SK-N-SH treated with all-trans-retinoic acid at 6 μM for 48 hours (cell line): Measurements from ENCODE around the gene CD47.

ENCODE experiments used
- ATAC-seq: fragments of 200-7000 bp; cut with Tn5 transposase; 3 replicates; pipeline ENCODE4 v1.9.1; 2020; ENCODE audit warnings: mild to moderate bottlenecking, moderate library complexity
- ARNTL ChIP-seq: fragments of 450-650 bp; formaldehyde crosslinking; IDR thresholded peaks from 2 replicates; pipeline ENCODE4 v1.5.0; 2020; ENCODE audit warnings: low read depth, mild to moderate bottlenecking, moderate library complexity, borderline replicate concordance
- BACH2 ChIP-seq: fragments of 250-450 bp; sonication (Bioruptor Pico); IDR thresholded peaks from 2 replicates; pipeline ENCODE4 v1.9.0; 2021; ENCODE audit warnings: mild to moderate bottlenecking, borderline replicate concordance
- CSDC2 ChIP-seq: fragments of 250-450 bp; sonication (Bioruptor Pico); IDR thresholded peaks from 2 replicates; pipeline ENCODE4 v1.5.0; 2020; ENCODE audit warnings: mild to moderate bottlenecking, moderate library complexity
- ESRRG ChIP-seq: fragments of 250-450 bp; sonication (Bioruptor Pico); IDR thresholded peaks from 2 replicates; pipeline ENCODE4 v1.6.1; 2021; ENCODE audit warnings: mild to moderate bottlenecking
- GLIS3 ChIP-seq: fragments of 250-450 bp; sonication (Bioruptor Pico); IDR thresholded peaks from 2 replicates; pipeline ENCODE4 v1.5.0; 2020; ENCODE audit warnings: mild to moderate bottlenecking, moderate library complexity
- ISL1 ChIP-seq: fragments of 250-450 bp; sonication (Bioruptor Pico); IDR thresholded peaks from 2 replicates; pipeline ENCODE4 v2.1.2; 2022; ENCODE audit warnings: mild to moderate bottlenecking, moderate library complexity
- OSR1 ChIP-seq: fragments of 250-450 bp; sonication (Bioruptor Pico); IDR thresholded peaks from 2 replicates; pipeline ENCODE4 v1.8.0; 2022; ENCODE audit warnings: moderate library complexity, mild to moderate bottlenecking, inconsistent platforms
- RARB ChIP-seq: fragments of 250-450 bp; sonication (Bioruptor Pico); IDR thresholded peaks from 2 replicates; pipeline ENCODE4 v1.8.0; 2021; ENCODE audit warnings: mild to moderate bottlenecking, moderate library complexity
- TCF4 ChIP-seq: fragments of 250-450 bp; sonication (Bioruptor Pico); IDR thresholded peaks from 2 replicates; pipeline ENCODE4 v1.8.0; 2021; ENCODE audit warnings: mild to moderate bottlenecking, moderate library complexity, borderline replicate concordance
- TOX ChIP-seq: fragments of 250-450 bp; sonication (Bioruptor Pico); IDR thresholded peaks from 2 replicates; pipeline ENCODE4 v1.8.0; 2021; ENCODE audit warnings: mild to moderate bottlenecking, moderate library complexity, borderline replicate concordance
- ZC3H10 ChIP-seq: fragments of 250-450 bp; sonication (Bioruptor Pico); IDR thresholded peaks from 2 replicates; pipeline ENCODE4 v1.5.1; 2021; ENCODE audit warnings: mild to moderate bottlenecking, moderate library complexity
- ZFP3 ChIP-seq: fragments of 250-450 bp; sonication (Bioruptor Pico); IDR thresholded peaks from 2 replicates; pipeline ENCODE4 v1.5.0; 2020; ENCODE audit warnings: mild to moderate bottlenecking, moderate library complexity
- ZFP30 ChIP-seq: fragments of 450-650 bp; formaldehyde crosslinking; IDR thresholded peaks from 2 replicates; pipeline ENCODE4 v1.5.0; 2022; ENCODE audit warnings: mild to moderate bottlenecking, moderate library complexity
- ZNF565 ChIP-seq: fragments of 450-650 bp; formaldehyde crosslinking; conservative IDR thresholded peaks from 2 replicates; pipeline ENCODE4 v1.5.0; 2020; ENCODE audit warnings: low read depth, mild to moderate bottlenecking, moderate library complexity
- ZNF70 ChIP-seq: fragments of 450-650 bp; formaldehyde crosslinking; IDR thresholded peaks from 2 replicates; pipeline ENCODE4 v1.5.0; 2020; ENCODE audit warnings: mild to moderate bottlenecking, moderate library complexity
- ZNF8 ChIP-seq: fragments of 450-650 bp; formaldehyde crosslinking; IDR thresholded peaks from 2 replicates; pipeline ENCODE4 v1.5.0; 2020; ENCODE audit warnings: mild to moderate bottlenecking, moderate library complexity
- TF ChIP-seq, protein P1 (sequence below): fragments of 250-450 bp; sonication (Bioruptor Pico); IDR thresholded peaks from 2 replicates; pipeline ENCODE4 v1.8.0; 2021; ENCODE audit warnings: low read depth, mild to moderate bottlenecking, moderate library complexity, borderline replicate concordance
- TF ChIP-seq, protein P2 (sequence below): fragments of 250-450 bp; sonication (Bioruptor Pico); IDR thresholded peaks from 2 replicates; pipeline ENCODE4 v1.8.0; 2020; ENCODE audit warnings: mild to moderate bottlenecking, moderate library complexity, borderline replicate concordance
- TF ChIP-seq, protein P3 (sequence below): fragments of 250-450 bp; sonication (Bioruptor Pico); IDR thresholded peaks from 2 replicates; pipeline ENCODE4 v1.5.0; 2020; ENCODE audit warnings: mild to moderate bottlenecking, moderate library complexity
- TF ChIP-seq, protein P4 (sequence below): fragments of 250-450 bp; sonication (Bioruptor Pico); IDR thresholded peaks from 2 replicates; pipeline ENCODE4 v1.5.1; 2021; ENCODE audit warnings: mild to moderate bottlenecking, moderate library complexity

Gene CD47

DNA sequence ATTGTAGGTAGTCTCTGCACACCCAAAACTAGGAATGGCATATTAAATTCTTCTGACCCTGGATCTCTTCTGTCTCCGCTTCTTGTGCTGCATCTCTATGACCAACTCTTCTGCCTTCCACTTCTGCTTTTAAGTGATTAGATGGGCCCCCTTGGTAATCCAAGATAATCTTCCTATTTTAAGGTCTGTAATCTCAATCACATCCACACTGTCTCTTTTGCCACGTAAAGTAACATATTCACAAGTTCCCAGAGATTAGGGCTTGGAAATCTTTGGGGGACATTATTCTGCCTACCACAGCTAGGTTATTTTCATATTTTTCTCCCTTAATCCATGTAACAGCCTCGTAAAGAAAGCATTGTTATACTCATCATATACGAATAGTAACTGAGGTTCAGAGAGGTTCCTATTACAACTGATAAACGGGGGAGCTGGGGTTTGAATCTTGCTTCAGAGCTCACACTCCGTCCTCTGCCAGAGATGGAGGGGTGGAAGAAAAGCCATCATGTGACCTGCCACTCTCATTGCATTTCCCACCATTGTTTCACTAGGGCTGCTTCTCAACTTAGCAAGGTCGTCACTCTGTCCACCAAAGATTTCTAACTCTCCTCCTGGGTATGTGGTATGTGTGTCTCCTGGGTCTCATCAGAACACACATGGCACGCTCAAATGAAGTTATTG lies 6.6 kb upstream of the CD47 start:
- TF ChIP-seq, protein P1, sequence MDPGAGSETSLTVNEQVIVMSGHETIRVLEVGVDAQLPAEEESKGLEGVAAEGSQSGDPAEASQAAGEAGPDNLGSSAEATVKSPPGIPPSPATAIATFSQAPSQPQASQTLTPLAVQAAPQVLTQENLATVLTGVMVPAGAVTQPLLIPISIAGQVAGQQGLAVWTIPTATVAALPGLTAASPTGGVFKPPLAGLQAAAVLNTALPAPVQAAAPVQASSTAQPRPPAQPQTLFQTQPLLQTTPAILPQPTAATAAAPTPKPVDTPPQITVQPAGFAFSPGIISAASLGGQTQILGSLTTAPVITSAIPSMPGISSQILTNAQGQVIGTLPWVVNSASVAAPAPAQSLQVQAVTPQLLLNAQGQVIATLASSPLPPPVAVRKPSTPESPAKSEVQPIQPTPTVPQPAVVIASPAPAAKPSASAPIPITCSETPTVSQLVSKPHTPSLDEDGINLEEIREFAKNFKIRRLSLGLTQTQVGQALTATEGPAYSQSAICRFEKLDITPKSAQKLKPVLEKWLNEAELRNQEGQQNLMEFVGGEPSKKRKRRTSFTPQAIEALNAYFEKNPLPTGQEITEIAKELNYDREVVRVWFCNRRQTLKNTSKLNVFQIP (CRISPR knock-in tag) = no peak
- TF ChIP-seq ZC3H10 (CRISPR knock-in tag) = no peak
- TF ChIP-seq, protein P2, sequence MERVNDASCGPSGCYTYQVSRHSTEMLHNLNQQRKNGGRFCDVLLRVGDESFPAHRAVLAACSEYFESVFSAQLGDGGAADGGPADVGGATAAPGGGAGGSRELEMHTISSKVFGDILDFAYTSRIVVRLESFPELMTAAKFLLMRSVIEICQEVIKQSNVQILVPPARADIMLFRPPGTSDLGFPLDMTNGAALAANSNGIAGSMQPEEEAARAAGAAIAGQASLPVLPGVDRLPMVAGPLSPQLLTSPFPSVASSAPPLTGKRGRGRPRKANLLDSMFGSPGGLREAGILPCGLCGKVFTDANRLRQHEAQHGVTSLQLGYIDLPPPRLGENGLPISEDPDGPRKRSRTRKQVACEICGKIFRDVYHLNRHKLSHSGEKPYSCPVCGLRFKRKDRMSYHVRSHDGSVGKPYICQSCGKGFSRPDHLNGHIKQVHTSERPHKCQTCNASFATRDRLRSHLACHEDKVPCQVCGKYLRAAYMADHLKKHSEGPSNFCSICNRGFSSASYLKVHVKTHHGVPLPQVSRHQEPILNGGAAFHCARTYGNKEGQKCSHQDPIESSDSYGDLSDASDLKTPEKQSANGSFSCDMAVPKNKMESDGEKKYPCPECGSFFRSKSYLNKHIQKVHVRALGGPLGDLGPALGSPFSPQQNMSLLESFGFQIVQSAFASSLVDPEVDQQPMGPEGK (CRISPR knock-in tag) = no peak
- no peak for TF ChIP-seq ZNF70
- TF ChIP-seq RARB (CRISPR knock-in tag) = no peak
- TF ChIP-seq, protein P3, sequence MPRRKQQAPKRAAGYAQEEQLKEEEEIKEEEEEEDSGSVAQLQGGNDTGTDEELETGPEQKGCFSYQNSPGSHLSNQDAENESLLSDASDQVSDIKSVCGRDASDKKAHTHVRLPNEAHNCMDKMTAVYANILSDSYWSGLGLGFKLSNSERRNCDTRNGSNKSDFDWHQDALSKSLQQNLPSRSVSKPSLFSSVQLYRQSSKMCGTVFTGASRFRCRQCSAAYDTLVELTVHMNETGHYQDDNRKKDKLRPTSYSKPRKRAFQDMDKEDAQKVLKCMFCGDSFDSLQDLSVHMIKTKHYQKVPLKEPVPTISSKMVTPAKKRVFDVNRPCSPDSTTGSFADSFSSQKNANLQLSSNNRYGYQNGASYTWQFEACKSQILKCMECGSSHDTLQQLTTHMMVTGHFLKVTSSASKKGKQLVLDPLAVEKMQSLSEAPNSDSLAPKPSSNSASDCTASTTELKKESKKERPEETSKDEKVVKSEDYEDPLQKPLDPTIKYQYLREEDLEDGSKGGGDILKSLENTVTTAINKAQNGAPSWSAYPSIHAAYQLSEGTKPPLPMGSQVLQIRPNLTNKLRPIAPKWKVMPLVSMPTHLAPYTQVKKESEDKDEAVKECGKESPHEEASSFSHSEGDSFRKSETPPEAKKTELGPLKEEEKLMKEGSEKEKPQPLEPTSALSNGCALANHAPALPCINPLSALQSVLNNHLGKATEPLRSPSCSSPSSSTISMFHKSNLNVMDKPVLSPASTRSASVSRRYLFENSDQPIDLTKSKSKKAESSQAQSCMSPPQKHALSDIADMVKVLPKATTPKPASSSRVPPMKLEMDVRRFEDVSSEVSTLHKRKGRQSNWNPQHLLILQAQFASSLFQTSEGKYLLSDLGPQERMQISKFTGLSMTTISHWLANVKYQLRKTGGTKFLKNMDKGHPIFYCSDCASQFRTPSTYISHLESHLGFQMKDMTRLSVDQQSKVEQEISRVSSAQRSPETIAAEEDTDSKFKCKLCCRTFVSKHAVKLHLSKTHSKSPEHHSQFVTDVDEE = no peak
- TF ChIP-seq GLIS3 (CRISPR knock-in tag) = no peak
- TF ChIP-seq ZFP30 (CRISPR knock-in tag) = no peak
- TF ChIP-seq, protein P4, sequence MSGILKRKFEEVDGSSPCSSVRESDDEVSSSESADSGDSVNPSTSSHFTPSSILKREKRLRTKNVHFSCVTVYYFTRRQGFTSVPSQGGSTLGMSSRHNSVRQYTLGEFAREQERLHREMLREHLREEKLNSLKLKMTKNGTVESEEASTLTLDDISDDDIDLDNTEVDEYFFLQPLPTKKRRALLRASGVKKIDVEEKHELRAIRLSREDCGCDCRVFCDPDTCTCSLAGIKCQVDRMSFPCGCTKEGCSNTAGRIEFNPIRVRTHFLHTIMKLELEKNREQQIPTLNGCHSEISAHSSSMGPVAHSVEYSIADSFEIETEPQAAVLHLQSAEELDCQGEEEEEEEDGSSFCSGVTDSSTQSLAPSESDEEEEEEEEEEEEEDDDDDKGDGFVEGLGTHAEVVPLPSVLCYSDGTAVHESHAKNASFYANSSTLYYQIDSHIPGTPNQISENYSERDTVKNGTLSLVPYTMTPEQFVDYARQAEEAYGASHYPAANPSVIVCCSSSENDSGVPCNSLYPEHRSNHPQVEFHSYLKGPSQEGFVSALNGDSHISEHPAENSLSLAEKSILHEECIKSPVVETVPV (CRISPR knock-in tag) = no peak
- no peak for TF ChIP-seq ZFP3 (CRISPR knock-in tag)
- TF ChIP-seq CSDC2 (CRISPR knock-in tag) = no peak
- TF ChIP-seq ARNTL (CRISPR knock-in tag) = no peak
- no peak for TF ChIP-seq TCF4 (CRISPR knock-in tag)
- no peak for TF ChIP-seq ESRRG (CRISPR knock-in tag)
- TF ChIP-seq TOX (CRISPR knock-in tag) = no peak
- TF ChIP-seq ZNF565 (CRISPR knock-in tag) = no peak
- TF ChIP-seq ISL1 = no peak
- no peak for ATAC-seq

DNA sequence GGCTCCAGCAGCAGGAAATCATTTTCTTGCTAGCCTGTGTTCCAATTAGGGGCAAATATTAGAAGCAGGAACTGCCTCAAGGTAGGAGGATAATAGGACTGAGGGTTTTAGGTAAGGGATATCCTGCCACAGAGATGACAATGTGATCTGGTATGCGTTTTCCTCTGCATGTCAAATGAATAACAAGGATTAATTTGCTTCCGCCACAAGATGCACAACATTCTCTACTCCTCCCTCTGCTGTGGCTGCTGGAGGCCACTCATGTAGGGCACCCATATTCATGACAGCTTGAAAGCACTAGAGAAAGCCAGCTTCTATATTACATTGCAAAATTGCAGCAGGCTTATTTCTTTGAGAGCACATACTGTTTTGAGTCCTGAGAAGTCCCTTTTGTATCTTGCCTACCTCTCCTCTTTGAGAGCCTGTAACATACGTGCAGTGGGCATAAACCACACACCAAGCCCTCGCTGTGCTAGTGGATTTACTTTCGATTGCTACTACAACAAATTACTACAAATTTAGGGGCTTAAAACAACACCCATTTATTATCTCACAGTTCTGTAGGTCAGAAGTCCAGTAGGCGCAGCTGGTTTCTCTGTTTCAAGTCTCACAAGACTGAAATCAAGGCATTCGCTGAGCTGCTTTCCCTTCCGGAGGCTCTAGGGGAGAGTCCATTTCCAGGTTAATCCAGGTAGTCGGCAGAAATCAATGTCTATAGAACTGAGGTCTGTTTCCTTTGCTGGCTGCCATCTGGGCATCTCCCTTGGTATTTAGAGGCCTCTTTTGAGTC lies 5.9 kb upstream of the CD47 start:
- TF ChIP-seq ZFP3 (CRISPR knock-in tag) = no peak
- no peak for TF ChIP-seq ESRRG (CRISPR knock-in tag)
- TF ChIP-seq OSR1 (CRISPR knock-in tag) = no peak
- no peak for TF ChIP-seq TCF4 (CRISPR knock-in tag)
- no peak for TF ChIP-seq GLIS3 (CRISPR knock-in tag)
- no peak for TF ChIP-seq ZFP30 (CRISPR knock-in tag)
- no peak for TF ChIP-seq BACH2 (CRISPR knock-in tag)
- no peak for TF ChIP-seq ARNTL (CRISPR knock-in tag)
- no peak for TF ChIP-seq ZNF70
- no peak for TF ChIP-seq CSDC2 (CRISPR knock-in tag)
- TF ChIP-seq ZNF8 = no peak
- TF ChIP-seq, protein P1 (CRISPR knock-in tag) = no peak
- peak; percentile 49 for ATAC-seq
